Neural crest cell (in vitro differentiated cells): ENCODE results near the gene UBQLN4. TPM values are rescaled to one million over a fixed set of nuclear protein-coding genes. Genes with fewer than 3 reads are reported as not detected.
A peak's percentile ranks its signal among the peaks of the same experiment; 100 is the strongest.

Experiments used
- DNase-seq: peaks from one replicate; pipeline ENCODE4 v3.0.0; 2021; ENCODE audit warnings: low read depth, mixed read lengths, low spot score
- H3K27ac Mint-ChIP-seq: one replicate; pipeline ENCODE4 v1.8.0; 2021; ENCODE audit warnings: mild to moderate bottlenecking, mixed read lengths; ENCODE audit not compliant: unreplicated experiment
- H3K27me3 Mint-ChIP-seq: 2 replicates; pipeline ENCODE4 v1.8.0; 2021; ENCODE audit warnings: low read depth, mild to moderate bottlenecking, mixed read lengths
- H3K36me3 Mint-ChIP-seq: 2 replicates; pipeline ENCODE4 v1.8.0; 2021; ENCODE audit warnings: low read depth, mild to moderate bottlenecking, mixed read lengths
- H3K4me1 Mint-ChIP-seq: 2 replicates; pipeline ENCODE4 v1.8.0; 2021; ENCODE audit warnings: mixed read lengths
- H3K4me3 Mint-ChIP-seq: one replicate; pipeline ENCODE4 v1.8.0; 2021; ENCODE audit warnings: mild to moderate bottlenecking, mixed read lengths
- H3K9me3 Mint-ChIP-seq: 2 replicates; pipeline ENCODE4 v1.8.0; 2021; ENCODE audit warnings: mixed read lengths
- CTCF ChIP-seq: fragments of 200-600 bp; sonication (generic); conservative IDR thresholded peaks from 2 replicates; pipeline ENCODE4 v1.5.0; 2021; ENCODE audit warnings: antibody characterized with exemption, mild to moderate bottlenecking
- total RNA-seq: library from RNA; stranded (reverse); gene quantifications from 2 replicates; pipeline ENCODE4 v1.2.1, GENCODE V29; 2021

UBQLN4 gene
- total RNA-seq, 1 donor from 2014 or later, result 78.0 TPM

GRCh38 chr1:156098784-156099183 is 45.2 kb upstream of the UBQLN4 start:
- no peaks in the 10 kb centered on the region for H3K9me3 Mint-ChIP-seq
- no peak for TF ChIP-seq CTCF

GRCh38 chr1:156097499-156098178 is 44.0 kb upstream of the UBQLN4 start:
- no peak overlapping the region for H3K27ac Mint-ChIP-seq
- no peaks in the 10 kb centered on the region for H3K27me3 Mint-ChIP-seq
- H3K9me3 Mint-ChIP-seq, result no peaks in the 10 kb centered on the region
- H3K4me3 Mint-ChIP-seq, result no peak overlapping the region
- TF ChIP-seq CTCF, result no peak
- peaks cover 46% of the 10 kb centered on the region for H3K4me1 Mint-ChIP-seq
- peaks cover 12% of the 10 kb centered on the region for H3K36me3 Mint-ChIP-seq
- DNase-seq, result no peak

More at GRCh38 chr1:156098784-156099183, 45.2 kb upstream of the UBQLN4 start:
- Mint-ChIP-seq H3K27me3 (no peaks in the 10 kb centered on the region), H3K36me3 (peaks cover 11% of the 10 kb centered on the region), H3K27ac (no peak overlapping the region), H3K4me1 (peaks cover 57% of the 10 kb centered on the region), H3K4me3 (no peak overlapping the region)
- DNase-seq, result no peak

GRCh38 chr1:156096640-156097391 is 43.2 kb upstream of the UBQLN4 start:
- no peaks in the 10 kb centered on the region for H3K9me3 Mint-ChIP-seq
- peak overlapping the region; percentile 88 for H3K27ac Mint-ChIP-seq
- DNase-seq, result peak; percentile 85
- TF ChIP-seq CTCF, result peak; percentile 94
- no peaks in the 10 kb centered on the region for H3K27me3 Mint-ChIP-seq
- peak overlapping the region; percentile 44 for H3K4me3 Mint-ChIP-seq
- H3K36me3 Mint-ChIP-seq, result peaks cover 12% of the 10 kb centered on the region
- H3K4me1 Mint-ChIP-seq, result peaks cover 45% of the 10 kb centered on the region

- Mint-ChIP-seq H3K27me3 (no peaks in the 10 kb centered on the region), H3K27ac (peak overlapping the region; percentile 23), H3K36me3 (peaks cover 10% of the 10 kb centered on the region), H3K4me1 (peaks cover 40% of the 10 kb centered on the region), H3K9me3 (no peaks in the 10 kb centered on the region), H3K4me3 (no peak overlapping the region)
- TF ChIP-seq CTCF, result no peak
- no peak for DNase-seq
Measured at GRCh38 chr1:156095906-156096508, 42.4 kb upstream of the UBQLN4 start.

GRCh38 chr1:156091610-156092009 is 38.0 kb upstream of the UBQLN4 start:
- Mint-ChIP-seq H3K27ac (no peak overlapping the region), H3K4me3 (no peak overlapping the region), H3K9me3 (no peaks in the 10 kb centered on the region), H3K4me1 (peaks cover 38% of the 10 kb centered on the region), H3K27me3 (no peaks in the 10 kb centered on the region), H3K36me3 (peaks cover 9% of the 10 kb centered on the region)
- no peak for TF ChIP-seq CTCF
- no peak for DNase-seq
